ENCODE data around the gene CAPN15. TPM values are rescaled to one million over a fixed set of nuclear protein-coding genes. Genes with fewer than 3 reads are reported as not detected.

CAPN15 gene
- total and polyA plus RNA-seq, 9 of the 15 experiments (the other 6 are each of a cell fraction or from before 2014, with no cell fraction given): 0.62 to 111 (median 14.2) TPM

- TF ChIP-seq NKRF (IDR thresholded peaks at IDR 0.05; ENCODE audit: borderline replicate concordance) (0 out of 2 replicates have a peak, but pooled peaks have one; percentile 39), HDAC2 (IDR thresholded peaks at IDR 0.05) (no peak), CEBPG (CRISPR knock-in tag; IDR thresholded peaks at IDR 0.05) (no peak; the same call in 1 of the 2 replicates), CEBPG (tag; conservative IDR thresholded peaks at IDR 0.05 in 1 of 2, IDR thresholded peaks at IDR 0.05 in 1 of 2) (no peak), ADNP (tag; IDR thresholded peaks at IDR 0.05) (no peak), ZBTB5 (IDR thresholded peaks at IDR 0.05) (no peak), ZNF133 (CRISPR knock-in tag; IDR thresholded peaks at IDR 0.05) (no peak), ZNF134 (CRISPR knock-in tag; conservative IDR thresholded peaks at IDR 0.05) (no peak), PHB (CRISPR knock-in tag; IDR thresholded peaks at IDR 0.05) (no peak), PREB (CRISPR knock-in tag; IDR thresholded peaks at IDR 0.05) (no peak), NELFE (IDR thresholded peaks at IDR 0.05; ENCODE audit: insufficient read depth, insufficient read length) (no peak)
- TF ChIP-seq, protein P1, sequence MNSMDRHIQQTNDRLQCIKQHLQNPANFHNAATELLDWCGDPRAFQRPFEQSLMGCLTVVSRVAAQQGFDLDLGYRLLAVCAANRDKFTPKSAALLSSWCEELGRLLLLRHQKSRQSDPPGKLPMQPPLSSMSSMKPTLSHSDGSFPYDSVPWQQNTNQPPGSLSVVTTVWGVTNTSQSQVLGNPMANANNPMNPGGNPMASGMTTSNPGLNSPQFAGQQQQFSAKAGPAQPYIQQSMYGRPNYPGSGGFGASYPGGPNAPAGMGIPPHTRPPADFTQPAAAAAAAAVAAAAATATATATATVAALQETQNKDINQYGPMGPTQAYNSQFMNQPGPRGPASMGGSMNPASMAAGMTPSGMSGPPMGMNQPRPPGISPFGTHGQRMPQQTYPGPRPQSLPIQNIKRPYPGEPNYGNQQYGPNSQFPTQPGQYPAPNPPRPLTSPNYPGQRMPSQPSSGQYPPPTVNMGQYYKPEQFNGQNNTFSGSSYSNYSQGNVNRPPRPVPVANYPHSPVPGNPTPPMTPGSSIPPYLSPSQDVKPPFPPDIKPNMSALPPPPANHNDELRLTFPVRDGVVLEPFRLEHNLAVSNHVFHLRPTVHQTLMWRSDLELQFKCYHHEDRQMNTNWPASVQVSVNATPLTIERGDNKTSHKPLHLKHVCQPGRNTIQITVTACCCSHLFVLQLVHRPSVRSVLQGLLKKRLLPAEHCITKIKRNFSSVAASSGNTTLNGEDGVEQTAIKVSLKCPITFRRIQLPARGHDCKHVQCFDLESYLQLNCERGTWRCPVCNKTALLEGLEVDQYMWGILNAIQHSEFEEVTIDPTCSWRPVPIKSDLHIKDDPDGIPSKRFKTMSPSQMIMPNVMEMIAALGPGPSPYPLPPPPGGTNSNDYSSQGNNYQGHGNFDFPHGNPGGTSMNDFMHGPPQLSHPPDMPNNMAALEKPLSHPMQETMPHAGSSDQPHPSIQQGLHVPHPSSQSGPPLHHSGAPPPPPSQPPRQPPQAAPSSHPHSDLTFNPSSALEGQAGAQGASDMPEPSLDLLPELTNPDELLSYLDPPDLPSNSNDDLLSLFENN (IDR thresholded peaks at IDR 0.05; ENCODE audit: low read depth in 2 of 2, low read length in 2 of 2): no peak
- TF ChIP-seq, protein P2, sequence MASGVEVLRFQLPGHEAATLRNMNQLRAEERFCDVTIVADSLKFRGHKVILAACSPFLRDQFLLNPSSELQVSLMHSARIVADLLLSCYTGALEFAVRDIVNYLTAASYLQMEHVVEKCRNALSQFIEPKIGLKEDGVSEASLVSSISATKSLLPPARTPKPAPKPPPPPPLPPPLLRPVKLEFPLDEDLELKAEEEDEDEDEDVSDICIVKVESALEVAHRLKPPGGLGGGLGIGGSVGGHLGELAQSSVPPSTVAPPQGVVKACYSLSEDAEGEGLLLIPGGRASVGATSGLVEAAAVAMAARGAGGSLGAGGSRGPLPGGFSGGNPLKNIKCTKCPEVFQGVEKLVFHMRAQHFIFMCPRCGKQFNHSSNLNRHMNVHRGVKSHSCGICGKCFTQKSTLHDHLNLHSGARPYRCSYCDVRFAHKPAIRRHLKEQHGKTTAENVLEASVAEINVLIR (CRISPR knock-in tag; IDR thresholded peaks at IDR 0.05): peak; percentile 65
Observed at GRCh38 chr16:527015-527903, at the start of gene CAPN15 (continued).

Data from K562 (cell line).